ENCODE data around the gene MORC1. TPM values are rescaled to one million over a fixed set of nuclear protein-coding genes. Genes with fewer than 3 reads are reported as not detected.

Gene MORC1
- under 1 TPM in 2 of 4 donors, not detected in 2; 0.20 to 0.22 TPM for total RNA-seq

DNA sequence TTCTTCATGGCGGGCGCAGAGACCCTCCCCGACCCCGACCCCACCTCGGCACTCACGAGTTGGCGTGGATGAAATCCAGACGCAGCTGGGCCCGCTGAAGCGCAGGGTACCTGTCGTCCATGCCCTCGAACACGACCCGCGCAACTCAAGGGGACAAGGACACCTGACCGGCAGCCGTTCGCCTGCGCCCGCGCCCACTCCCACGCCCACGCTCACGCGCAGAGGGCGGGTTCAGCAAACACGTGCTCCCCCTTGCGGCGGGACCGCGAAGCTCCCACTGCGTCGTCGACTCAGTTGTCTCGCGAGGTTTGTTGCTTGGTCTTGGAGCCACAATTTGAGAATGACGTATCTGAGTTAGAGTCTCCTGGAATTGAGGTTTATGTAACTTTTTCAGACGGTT is at the start of gene MORC1:
MORC1 (minus strand) TSS at position 196 of the 400 bp plus-strand sequence; CDS start at position 121, 75 bp downstream.
- H3K9me3 ChIP-seq = no peaks in the 10 kb centered on the region
- no peak within 1 kb of the TSS for H3K4me3 ChIP-seq
- no peaks in the 10 kb centered on the region for H3K27me3 ChIP-seq
- no peak for DNase-seq (ENCODE audit: low spot score in 2 of 2)
- H3K27ac ChIP-seq = no peak within 1 kb of the TSS
- no peaks in the 10 kb centered on the region for H3K36me3 ChIP-seq
- no peak for TF ChIP-seq EP300 (IDR thresholded peaks at IDR 0.05)
- WGBS, 2 donors = 94 to 95% methylated on average over 38 of the region's 38 CpGs
- no peaks in the 10 kb centered on the region for H3K4me1 ChIP-seq

GRCh38 chr3:109165905-109166304 is 48.0 kb upstream of the MORC1 start:
- Histone ChIP-seq H3K4me3 (no peak overlapping the region), H3K9me3 (peaks cover 0 to 4% (median 0%) of the 10 kb centered on the region in 4 donors), H3K4me1 (no peaks in the 10 kb centered on the region), H3K27me3 (no peaks in the 10 kb centered on the region), H3K36me3 (no peaks in the 10 kb centered on the region), H3K27ac (no peak overlapping the region)
- WGBS, 2 donors = 82 to 87% methylated on average over 4 of the region's 4 CpGs
- no peak for TF ChIP-seq CTCF (IDR thresholded peaks at IDR 0.05)
- TF ChIP-seq POLR2A (IDR thresholded peaks at IDR 0.05) = no peak
- TF ChIP-seq EP300 (IDR thresholded peaks at IDR 0.05) = no peak
- DNase-seq (ENCODE audit: low spot score in 2 of 2) = no peak

GRCh38 chr3:109161487-109162123 is 43.7 kb upstream of the MORC1 start:
- no peak for DNase-seq (ENCODE audit: low spot score in 2 of 2)
- H3K4me3 ChIP-seq = no peak overlapping the region
- 35 to 39% methylated on average over 2 of the region's 2 CpGs for WGBS, 2 donors
- no peaks in the 10 kb centered on the region for H3K36me3 ChIP-seq
- TF ChIP-seq POLR2A (IDR thresholded peaks at IDR 0.05) (no peak), CTCF (IDR thresholded peaks at IDR 0.05) (no peak), EP300 (IDR thresholded peaks at IDR 0.05) (no peak)
- H3K27me3 ChIP-seq = no peaks in the 10 kb centered on the region
- H3K9me3 ChIP-seq = peaks cover 0 to 4% (median 0%) of the 10 kb centered on the region in 4 donors
- H3K4me1 ChIP-seq = no peaks in the 10 kb centered on the region
- H3K27ac ChIP-seq = no peak overlapping the region

DNA sequence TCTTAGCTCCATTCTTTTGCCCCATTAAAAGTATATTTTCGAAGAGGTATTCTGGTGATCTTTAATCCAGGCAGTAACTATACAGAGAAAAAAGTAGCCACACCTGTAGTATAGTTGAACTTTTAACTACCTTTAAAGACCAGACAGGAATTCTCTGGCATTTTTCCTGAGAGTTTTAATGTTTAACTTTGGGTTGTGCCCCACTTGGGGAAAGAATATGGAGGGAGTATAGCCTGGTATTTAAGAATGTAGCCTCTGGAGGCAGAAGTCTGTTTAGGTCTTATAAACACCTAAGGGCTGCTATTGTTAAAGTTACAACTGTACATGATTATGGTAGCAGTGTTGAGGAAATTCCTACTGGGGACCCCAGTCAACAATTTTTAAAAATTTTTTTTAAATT is 37.9 kb upstream of the MORC1 start:
- Histone ChIP-seq H3K36me3 (no peaks in the 10 kb centered on the region), H3K27ac (no peak overlapping the region), H3K4me1 (no peaks in the 10 kb centered on the region), H3K9me3 (no peaks in the 10 kb centered on the region), H3K4me3 (no peak overlapping the region), H3K27me3 (no peaks in the 10 kb centered on the region)
- no peak for TF ChIP-seq POLR2A (IDR thresholded peaks at IDR 0.05)
- TF ChIP-seq CTCF (IDR thresholded peaks at IDR 0.05) = no peak
- 75 to 78% methylated on average over 1 of the region's 1 CpG for WGBS, 2 donors
- no peak for DNase-seq (ENCODE audit: low spot score in 2 of 2)

GRCh38 chr3:109154979-109155378 is 37.0 kb upstream of the MORC1 start:
- Histone ChIP-seq H3K27me3 (no peaks in the 10 kb centered on the region), H3K4me3 (no peak overlapping the region), H3K36me3 (no peaks in the 10 kb centered on the region), H3K4me1 (no peaks in the 10 kb centered on the region), H3K27ac (no peak overlapping the region), H3K9me3 (no peaks in the 10 kb centered on the region)
- DNase-seq (ENCODE audit: low spot score in 2 of 2) = no peak
- no peak for TF ChIP-seq POLR2A (IDR thresholded peaks at IDR 0.05)
- no peak for TF ChIP-seq CTCF (IDR thresholded peaks at IDR 0.05)
- TF ChIP-seq EP300 (IDR thresholded peaks at IDR 0.05) = no peak
- 56 to 63% methylated on average over 2 of the region's 2 CpGs for WGBS, 2 donors

Measured in tibial nerve (tissue), 4 donors.